HS-27A (cell line): ENCODE data around the gene TRIM51.
"Not testable (repeated sequence)": the region's sequence is repeated elsewhere in the genome, so short reads cannot be mapped to it uniquely, and the experiment has no call there.

Experiments
- DNase-seq: peaks from one replicate; pipeline ENCODE4 v3.0.0-alpha.2; 2012; ENCODE audit warnings: low read depth, missing footprints

Gene TRIM51

GRCh38 chr11:55882997-55883396 lies at the start of gene TRIM51:
Gene TRIM51 (plus strand): TSS chr11:55883297. CDS start chr11:55885429, 2,132 bp downstream.
- not testable (repeated sequence) for DNase-seq

- no peak for DNase-seq
Observed at GRCh38 chr11:55838452-55838851, 44.6 kb upstream of the TRIM51 start, which contains the start of gene OR5D16. Gene OR5D16 (plus strand): TSS chr11:55838752. CDS start chr11:55838752, 0 bp downstream.

- no peak for DNase-seq
Observed at GRCh38 chr11:55847453-55847852, 35.6 kb upstream of the TRIM51 start.

- no peak for DNase-seq
Observed at GRCh38 chr11:55849037-55849436, 34.1 kb upstream of the TRIM51 start.

GRCh38 chr11:55852141-55852540 lies 31.0 kb upstream of the TRIM51 start:
- no peak for DNase-seq

- no peak for DNase-seq
Observed at GRCh38 chr11:55854704-55855103, 28.4 kb upstream of the TRIM51 start.

- DNase-seq: not testable (repeated sequence)
Observed at GRCh38 chr11:55867354-55867753, 15.7 kb upstream of the TRIM51 start.

GRCh38 chr11:55872731-55873130 lies 10.4 kb upstream of the TRIM51 start:
- not testable (repeated sequence) for DNase-seq

- not testable (repeated sequence) for DNase-seq
Observed at GRCh38 chr11:55873146-55873545, 10.0 kb upstream of the TRIM51 start.

GRCh38 chr11:55884995-55885394 lies 1.9 kb downstream of the TRIM51 start:
- DNase-seq: not testable (repeated sequence)

GRCh38 chr11:55885481-55885880 lies 2.4 kb downstream of the TRIM51 start:
- not testable (repeated sequence) for DNase-seq

GRCh38 chr11:55895216-55895615 lies 12.1 kb downstream of the TRIM51 start:
- no peak for DNase-seq

- DNase-seq: no peak
Observed at GRCh38 chr11:55902308-55902707, 19.2 kb downstream of the TRIM51 start.

- DNase-seq: no peak
Observed at GRCh38 chr11:55914482-55914881, 31.4 kb downstream of the TRIM51 start, which contains the start of gene OR5W2. Gene OR5W2 (minus strand): TSS chr11:55914582. CDS start chr11:55914582, 0 bp downstream.

- no peak for DNase-seq
Observed at GRCh38 chr11:55920537-55920936, 37.4 kb downstream of the TRIM51 start.

GRCh38 chr11:55936300-55936699 lies 53.2 kb downstream of the TRIM51 start, which contains the start of gene OR5I1:
Gene OR5I1 (minus strand): TSS chr11:55936400. CDS start chr11:55936400, 0 bp downstream.
- DNase-seq: no peak
